ENCODE results near the gene CTSH. TPM values are rescaled to one million over a fixed set of nuclear protein-coding genes. Genes with fewer than 3 reads are reported as not detected.

The CTSH gene
- total and polyA plus RNA-seq, 2 of the 13 experiments (the other 11 are each of a cell fraction or from before 2014, with no cell fraction given): 265 to 653 TPM

GRCh38 chr15:78988361-78988911 lies 43.6 kb upstream of the CTSH start (continued):
- TF ChIP-seq ZUFSP (CRISPR knock-in tag; IDR thresholded peaks at IDR 0.05; ENCODE audit: borderline replicate concordance) (no peak), ZNF543 (CRISPR knock-in tag; IDR thresholded peaks at IDR 0.05) (no peak; the same call in 1 of the 2 replicates), SOX13 (IDR thresholded peaks at IDR 0.05) (0 out of 2 replicates have a peak, but pooled peaks have one; percentile 11), SOX13 (CRISPR knock-in tag; conservative IDR thresholded peaks at IDR 0.05 in 1 of 2, IDR thresholded peaks at IDR 0.05 in 1 of 2) (peak in 1 of 2 experiments; percentile 73; a peak in 2 of 4 replicates), SAP130 (CRISPR knock-in tag; IDR thresholded peaks at IDR 0.05; ENCODE audit: low read depth) (peak; percentile 92), ATAD3A (CRISPR knock-in tag; IDR thresholded peaks at IDR 0.05) (no peak), NFKB2 (CRISPR knock-in tag; IDR thresholded peaks at IDR 0.05; ENCODE audit: borderline replicate concordance) (peak; percentile 84; the same call in 1 of the 2 replicates), SRSF1 (optimal IDR thresholded peaks at IDR 0.05; ENCODE audit: low read depth, low read length) (no peak), ZNF766 (CRISPR knock-in tag; IDR thresholded peaks at IDR 0.05; ENCODE audit: borderline replicate concordance) (no peak; the same call in 1 of the 2 replicates), KDM2A (CRISPR knock-in tag; IDR thresholded peaks at IDR 0.05; ENCODE audit: borderline replicate concordance, low read depth) (peak; percentile 71), SPEN (CRISPR knock-in tag; IDR thresholded peaks at IDR 0.05; ENCODE audit: low read depth) (peak; percentile 80), TARDBP (CRISPR knock-in tag; IDR thresholded peaks at IDR 0.05) (peak; percentile 86), KDM5A (IDR thresholded peaks at IDR 0.05; ENCODE audit: borderline replicate concordance, low read length) (no peak; the same call in 1 of the 2 replicates), BRCA1 (CRISPR knock-in tag; IDR thresholded peaks at IDR 0.05) (no peak), MAZ (IDR thresholded peaks at IDR 0.05; ENCODE audit: borderline replicate concordance, low read depth, low read length) (peak; percentile 33; the same call in 1 of the 2 replicates), MAZ (CRISPR knock-in tag; IDR thresholded peaks at IDR 0.05; ENCODE audit: low read depth) (no peak), ZNF547 (CRISPR knock-in tag; IDR thresholded peaks at IDR 0.05) (peak; percentile 32; the same call in 1 of the 2 replicates), XRCC5 (optimal IDR thresholded peaks at IDR 0.05; ENCODE audit: low read length) (peak; percentile 77), ZXDC (CRISPR knock-in tag; IDR thresholded peaks at IDR 0.05) (no peak), NRL (CRISPR knock-in tag; IDR thresholded peaks at IDR 0.05; ENCODE audit: borderline replicate concordance) (peak; percentile 42; the same call in 1 of the 2 replicates)
- TF ChIP-seq, protein P1, sequence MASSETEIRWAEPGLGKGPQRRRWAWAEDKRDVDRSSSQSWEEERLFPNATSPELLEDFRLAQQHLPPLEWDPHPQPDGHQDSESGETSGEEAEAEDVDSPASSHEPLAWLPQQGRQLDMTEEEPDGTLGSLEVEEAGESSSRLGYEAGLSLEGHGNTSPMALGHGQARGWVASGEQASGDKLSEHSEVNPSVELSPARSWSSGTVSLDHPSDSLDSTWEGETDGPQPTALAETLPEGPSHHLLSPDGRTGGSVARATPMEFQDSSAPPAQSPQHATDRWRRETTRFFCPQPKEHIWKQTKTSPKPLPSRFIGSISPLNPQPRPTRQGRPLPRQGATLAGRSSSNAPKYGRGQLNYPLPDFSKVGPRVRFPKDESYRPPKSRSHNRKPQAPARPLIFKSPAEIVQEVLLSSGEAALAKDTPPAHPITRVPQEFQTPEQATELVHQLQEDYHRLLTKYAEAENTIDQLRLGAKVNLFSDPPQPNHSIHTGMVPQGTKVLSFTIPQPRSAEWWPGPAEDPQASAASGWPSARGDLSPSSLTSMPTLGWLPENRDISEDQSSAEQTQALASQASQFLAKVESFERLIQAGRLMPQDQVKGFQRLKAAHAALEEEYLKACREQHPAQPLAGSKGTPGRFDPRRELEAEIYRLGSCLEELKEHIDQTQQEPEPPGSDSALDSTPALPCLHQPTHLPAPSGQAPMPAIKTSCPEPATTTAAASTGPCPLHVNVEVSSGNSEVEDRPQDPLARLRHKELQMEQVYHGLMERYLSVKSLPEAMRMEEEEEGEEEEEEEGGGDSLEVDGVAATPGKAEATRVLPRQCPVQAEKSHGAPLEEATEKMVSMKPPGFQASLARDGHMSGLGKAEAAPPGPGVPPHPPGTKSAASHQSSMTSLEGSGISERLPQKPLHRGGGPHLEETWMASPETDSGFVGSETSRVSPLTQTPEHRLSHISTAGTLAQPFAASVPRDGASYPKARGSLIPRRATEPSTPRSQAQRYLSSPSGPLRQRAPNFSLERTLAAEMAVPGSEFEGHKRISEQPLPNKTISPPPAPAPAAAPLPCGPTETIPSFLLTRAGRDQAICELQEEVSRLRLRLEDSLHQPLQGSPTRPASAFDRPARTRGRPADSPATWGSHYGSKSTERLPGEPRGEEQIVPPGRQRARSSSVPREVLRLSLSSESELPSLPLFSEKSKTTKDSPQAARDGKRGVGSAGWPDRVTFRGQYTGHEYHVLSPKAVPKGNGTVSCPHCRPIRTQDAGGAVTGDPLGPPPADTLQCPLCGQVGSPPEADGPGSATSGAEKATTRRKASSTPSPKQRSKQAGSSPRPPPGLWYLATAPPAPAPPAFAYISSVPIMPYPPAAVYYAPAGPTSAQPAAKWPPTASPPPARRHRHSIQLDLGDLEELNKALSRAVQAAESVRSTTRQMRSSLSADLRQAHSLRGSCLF (CRISPR knock-in tag; IDR thresholded peaks at IDR 0.05; ENCODE audit: borderline replicate concordance): 0 out of 2 replicates have a peak, but pooled peaks have one; percentile 51
